Activated CD4-positive, CD25-positive, alpha-beta regulatory T cell (primary cell): ENCODE results near the gene AFAP1L2.

Experiments used
- DNase-seq, 4 experiments: peaks; one replicate each; lab custom pipeline; 2025; lab: John Stamatoyannopoulos, UW

Gene AFAP1L2

GRCh38 chr10:114412907-114413797, 8.8 kb upstream of the AFAP1L2 start:
- DNase-seq = no peak

DNA sequence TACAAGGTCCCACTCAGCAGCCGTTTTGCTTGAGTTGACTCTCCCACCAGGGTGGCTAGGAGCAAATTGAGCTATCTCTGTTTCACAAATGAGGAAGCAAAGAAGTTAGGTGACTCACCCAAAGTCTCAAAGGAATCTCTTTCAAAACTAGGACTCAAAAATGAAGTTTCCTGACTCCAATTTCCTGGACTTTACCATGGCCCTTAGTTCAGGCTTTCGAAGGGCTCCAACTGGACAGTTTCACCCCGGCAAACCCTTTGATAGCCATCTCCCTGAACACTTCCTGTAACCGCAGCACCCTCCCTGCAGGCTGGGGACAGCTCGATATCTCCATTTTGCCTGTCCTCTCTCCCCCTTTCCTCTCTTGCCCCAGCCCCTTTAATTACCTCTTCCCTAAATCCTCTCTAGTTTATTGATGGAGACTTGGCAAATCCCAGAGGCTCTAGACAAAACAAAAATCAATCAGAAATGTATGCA, 4.7 kb upstream of the AFAP1L2 start:
- no peak for DNase-seq

DNA sequence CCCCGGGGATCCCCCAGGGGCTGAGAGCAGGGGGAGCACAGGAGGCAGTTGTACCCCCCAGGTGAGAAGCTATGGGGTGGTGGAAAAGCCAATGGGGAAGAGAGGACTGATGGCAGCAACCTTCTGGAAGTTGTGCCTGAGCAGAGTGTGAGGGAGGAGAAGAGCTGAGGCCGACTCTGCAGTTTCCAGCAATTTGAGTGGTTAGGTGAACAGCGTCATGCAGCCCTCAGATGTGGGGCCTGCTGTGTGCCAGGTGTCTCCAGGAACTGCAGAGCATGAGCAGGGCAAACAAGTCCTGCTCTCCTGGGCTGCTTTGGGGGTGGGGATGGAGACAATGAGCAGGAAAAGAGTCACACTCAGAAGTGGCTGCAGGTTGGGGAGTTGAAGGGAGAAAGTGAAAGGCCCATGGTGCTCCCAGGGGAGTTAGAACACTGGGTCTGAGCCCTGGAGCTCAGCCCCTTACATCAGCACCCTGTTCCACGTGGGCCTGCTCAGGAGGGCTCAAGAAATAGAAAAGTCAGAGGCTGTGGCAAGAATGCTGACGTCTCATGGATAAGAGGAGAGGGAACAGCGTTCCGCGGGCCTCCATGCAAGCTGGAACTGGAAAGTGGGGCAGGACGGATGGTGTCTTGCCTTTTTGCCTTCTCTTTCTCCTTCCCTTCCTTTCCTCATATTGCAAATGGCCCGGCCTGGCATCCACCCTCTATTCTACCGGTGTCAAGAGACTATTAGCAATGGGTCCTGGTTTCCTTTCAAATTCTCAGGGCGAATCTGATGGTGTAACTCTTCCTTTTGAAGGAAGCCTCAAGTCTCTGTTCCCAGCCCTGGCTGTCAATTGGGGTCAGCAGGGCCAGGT, 4.0 kb upstream of the AFAP1L2 start:
- no peak for DNase-seq

DNA sequence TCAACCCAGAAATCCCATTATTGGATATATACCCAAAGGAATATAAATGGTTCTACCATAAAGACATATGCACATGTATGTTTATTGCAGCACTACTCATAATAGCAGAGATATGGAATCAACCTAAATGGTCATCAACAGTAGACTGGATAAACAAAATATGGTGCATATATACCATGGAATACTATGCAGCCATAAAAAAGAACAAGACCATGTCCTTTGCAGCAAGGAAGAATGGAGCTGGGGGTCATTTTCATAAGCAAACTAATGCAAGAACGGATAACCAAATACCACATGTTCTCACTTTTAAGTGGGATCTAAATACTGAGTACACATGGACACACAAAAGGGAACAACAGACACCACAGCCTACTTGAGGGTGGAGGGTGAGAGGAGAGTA, 2.2 kb upstream of the AFAP1L2 start:
- no peak for DNase-seq

DNA sequence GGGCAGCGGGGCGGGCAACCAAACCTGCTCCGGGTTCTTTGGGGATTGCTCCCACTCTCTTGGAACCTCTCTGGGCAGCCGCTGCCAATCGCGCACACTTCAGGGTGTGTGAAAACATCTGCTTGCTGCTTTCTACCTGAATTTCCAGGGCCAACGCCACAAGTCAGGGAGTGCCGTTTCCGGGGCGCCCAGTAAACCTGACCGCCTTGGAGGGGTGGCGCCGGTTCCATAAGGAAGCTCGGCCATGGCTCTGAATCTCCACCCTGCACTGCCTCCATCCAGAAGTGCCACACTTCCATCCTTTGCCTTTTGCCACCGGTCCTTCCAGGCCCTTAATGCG, 679 bp upstream of the AFAP1L2 start:
- DNase-seq = no peak

GRCh38 chr10:114403541-114404161, 651 bp downstream of the AFAP1L2 start:
- DNase-seq = no peak

- DNase-seq = no peak
Observed at GRCh38 chr10:114402871-114403540, 1.3 kb downstream of the AFAP1L2 start.

- DNase-seq = no peak
Observed at GRCh38 chr10:114402233-114402632, 2.1 kb downstream of the AFAP1L2 start.

DNA sequence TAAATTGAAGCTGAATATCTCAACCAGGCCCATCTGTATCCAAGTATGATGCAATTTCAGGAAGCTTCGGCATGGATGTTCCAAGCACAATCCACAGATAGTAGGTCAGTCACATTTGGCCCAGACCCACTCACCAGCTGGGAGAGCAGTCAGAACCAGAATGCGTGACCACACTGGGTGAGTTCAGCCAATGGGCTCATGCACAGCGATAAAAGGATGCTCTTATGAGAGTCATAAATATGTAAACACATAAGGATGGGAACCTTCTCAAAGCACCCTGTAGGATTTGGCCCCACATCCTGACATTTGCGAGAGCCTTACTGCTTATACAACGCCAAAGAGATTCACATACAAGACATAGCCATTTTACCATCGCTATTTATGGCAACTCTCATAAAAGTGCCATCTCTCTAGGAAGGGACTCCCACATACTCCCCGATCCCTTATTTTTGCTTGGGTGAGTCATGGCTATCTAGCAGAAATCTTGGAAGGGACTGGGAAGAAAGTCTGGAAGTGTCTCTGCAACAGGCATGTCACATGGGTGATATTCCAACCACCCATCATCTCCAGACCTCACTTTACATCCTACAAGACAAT, 3.0 kb downstream of the AFAP1L2 start:
- no peak for DNase-seq

DNA sequence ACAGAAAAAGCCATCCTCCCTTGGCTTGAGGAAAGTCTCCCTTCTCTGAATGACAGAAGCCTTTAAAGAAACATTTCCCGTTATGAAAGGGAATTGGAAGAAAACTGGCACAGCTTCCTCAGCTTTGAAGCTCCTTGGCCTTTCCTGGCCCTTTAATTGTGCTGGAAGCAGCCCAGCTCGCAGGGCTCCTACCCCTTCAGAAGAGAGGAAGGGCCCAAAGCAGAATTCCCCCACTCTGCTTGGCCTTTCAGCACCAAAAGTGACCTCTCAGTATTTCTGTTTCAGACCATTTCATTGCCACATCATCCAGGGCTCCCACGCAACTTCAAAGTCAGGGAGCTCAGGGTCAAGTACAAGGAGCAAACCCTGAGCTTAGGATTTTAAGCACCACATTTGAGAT, 4.2 kb downstream of the AFAP1L2 start:
- no peak for DNase-seq

DNA sequence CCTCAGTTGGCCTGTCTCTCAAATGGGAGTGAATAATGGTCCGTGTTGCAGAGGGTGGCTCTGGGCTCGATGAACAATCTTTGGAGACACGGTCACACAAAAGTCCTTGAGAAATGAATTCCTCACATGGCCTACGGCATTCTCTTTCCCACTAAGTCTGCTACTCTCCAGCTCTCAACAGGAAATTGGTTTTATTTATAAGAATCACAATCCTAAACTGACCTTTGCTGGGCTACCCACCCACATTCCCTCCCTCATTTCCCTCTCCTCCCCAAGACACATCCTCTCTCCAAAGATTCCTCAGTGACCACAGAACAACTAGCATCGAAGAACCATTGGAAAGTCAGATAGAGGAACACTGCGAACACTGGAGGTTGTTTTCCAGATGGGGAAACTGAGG, 4.7 kb downstream of the AFAP1L2 start:
- DNase-seq = no peak

- no peak for DNase-seq
Observed at GRCh38 chr10:114398587-114399331, 5.5 kb downstream of the AFAP1L2 start.

- no peak for DNase-seq
Observed at GRCh38 chr10:114397651-114398145, 6.6 kb downstream of the AFAP1L2 start.

GRCh38 chr10:114396464-114396863, 7.8 kb downstream of the AFAP1L2 start:
- no peak for DNase-seq

- DNase-seq = no peak
Observed at GRCh38 chr10:114395366-114396022, 8.8 kb downstream of the AFAP1L2 start.

GRCh38 chr10:114394531-114394930, 9.8 kb downstream of the AFAP1L2 start:
- no peak for DNase-seq

DNA sequence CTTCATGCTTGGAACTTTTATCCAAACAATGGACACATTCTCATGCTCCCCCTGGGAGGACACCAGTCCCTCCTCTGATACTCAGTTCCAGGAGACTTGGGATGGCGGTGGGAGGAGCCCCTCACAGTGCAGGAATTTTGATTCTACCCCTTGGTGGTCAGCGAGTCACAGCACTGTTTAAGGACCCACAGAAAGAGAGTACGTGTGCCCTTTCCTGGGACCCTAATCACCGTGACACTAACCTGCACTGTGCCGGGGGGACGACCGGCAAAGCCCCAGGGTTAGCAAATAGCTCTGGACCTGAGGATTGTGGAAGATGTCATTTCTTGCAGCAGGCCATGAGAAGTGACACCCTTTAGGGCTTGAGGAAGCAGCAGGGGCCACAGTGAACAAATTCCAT, 10.4 kb downstream of the AFAP1L2 start:
- DNase-seq = no peak

- no peak for DNase-seq
Observed at GRCh38 chr10:114393482-114393881, 10.8 kb downstream of the AFAP1L2 start.

GRCh38 chr10:114392112-114392835, 12.0 kb downstream of the AFAP1L2 start:
- DNase-seq = no peak
